ENCODE data around the gene TFF2. TPM values are rescaled to one million over a fixed set of nuclear protein-coding genes. Genes with fewer than 3 reads are reported as not detected.

TFF2 gene
- polyA plus RNA-seq, 1 donor (not counting 4 experiments of a cell fraction or from before 2014, with no cell fraction given): not detected

DNA sequence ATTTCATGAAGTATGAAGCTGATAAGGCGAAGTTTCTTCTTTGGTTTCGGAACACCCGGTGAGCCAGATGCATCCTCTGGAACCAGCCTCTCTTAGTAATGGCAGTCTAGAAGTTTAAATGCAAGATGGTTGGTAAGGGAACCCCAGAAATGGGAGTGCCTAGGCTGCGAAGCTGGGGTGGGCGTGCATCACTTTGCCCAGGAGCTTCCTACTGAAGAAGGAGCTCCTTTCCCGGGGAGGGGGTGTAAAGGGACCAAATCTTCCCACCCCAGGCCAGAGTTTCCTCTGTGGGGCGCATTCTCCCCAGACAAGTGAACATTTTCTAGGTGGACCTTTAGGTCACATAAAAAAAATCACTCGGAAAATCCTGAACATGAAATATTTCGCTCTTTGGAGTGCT is 4.4 kb downstream of the TFF2 start:
- Histone ChIP-seq H3K27me3 (ENCODE audit: control insufficient read depth, extremely low read depth, insufficient read depth, low read length) (no peaks in the 10 kb centered on the region), H2AFZ (ENCODE audit: control insufficient read depth, low read length) (no peak overlapping the region), H3K4me1 (ENCODE audit: control insufficient read depth, extremely low read depth, insufficient read depth, low read length) (no peaks in the 10 kb centered on the region), H3K9me1 (ENCODE audit: control insufficient read depth, extremely low read depth, insufficient read depth, low read length) (no peaks in the 10 kb centered on the region), H3K27ac (ENCODE audit: control insufficient read depth, insufficient read depth, low read length) (no peak overlapping the region), H3K36me3 (ENCODE audit: control insufficient read depth in 2 of 2, extremely low read depth in 1 of 2, insufficient read depth in 2 of 2, low read length in 2 of 2) (no peaks in the 10 kb centered on the region), H3K79me2 (ENCODE audit: control insufficient read depth, insufficient read depth, low read length) (no peaks in the 10 kb centered on the region), H3K4me2 (ENCODE audit: control insufficient read depth, extremely low read depth, insufficient read depth, low read depth, low read length) (no peak overlapping the region), H4K20me1 (ENCODE audit: control insufficient read depth, extremely low read depth, insufficient read depth, low read length) (no peaks in the 10 kb centered on the region), H3K9ac (ENCODE audit: control insufficient read depth, extremely low read depth, insufficient read depth, low read length) (no peak overlapping the region), H3K9me3 (ENCODE audit: control insufficient read depth, low read depth, low read length) (no peaks in the 10 kb centered on the region), H3K4me3 (ENCODE audit: control insufficient read depth in 2 of 3, extremely low read depth in 1 of 3, insufficient read depth in 2 of 3, low read depth in 1 of 3, low read length in 3 of 3) (no peak overlapping the region)
- FAIRE-seq: no peak
- dilution Hi-C loops (cut with MboI; ENCODE audit: extremely low pct_ligation_motif_present, low sequenced_read_pairs): loop anchor here (10.0 kb wide), 1 partner anchor 78 kb away; no protein-coding TSS in a partner anchor
- no peak for DNase-seq (ENCODE audit: low read depth, low spot score)
- TF ChIP-seq, protein P1, sequence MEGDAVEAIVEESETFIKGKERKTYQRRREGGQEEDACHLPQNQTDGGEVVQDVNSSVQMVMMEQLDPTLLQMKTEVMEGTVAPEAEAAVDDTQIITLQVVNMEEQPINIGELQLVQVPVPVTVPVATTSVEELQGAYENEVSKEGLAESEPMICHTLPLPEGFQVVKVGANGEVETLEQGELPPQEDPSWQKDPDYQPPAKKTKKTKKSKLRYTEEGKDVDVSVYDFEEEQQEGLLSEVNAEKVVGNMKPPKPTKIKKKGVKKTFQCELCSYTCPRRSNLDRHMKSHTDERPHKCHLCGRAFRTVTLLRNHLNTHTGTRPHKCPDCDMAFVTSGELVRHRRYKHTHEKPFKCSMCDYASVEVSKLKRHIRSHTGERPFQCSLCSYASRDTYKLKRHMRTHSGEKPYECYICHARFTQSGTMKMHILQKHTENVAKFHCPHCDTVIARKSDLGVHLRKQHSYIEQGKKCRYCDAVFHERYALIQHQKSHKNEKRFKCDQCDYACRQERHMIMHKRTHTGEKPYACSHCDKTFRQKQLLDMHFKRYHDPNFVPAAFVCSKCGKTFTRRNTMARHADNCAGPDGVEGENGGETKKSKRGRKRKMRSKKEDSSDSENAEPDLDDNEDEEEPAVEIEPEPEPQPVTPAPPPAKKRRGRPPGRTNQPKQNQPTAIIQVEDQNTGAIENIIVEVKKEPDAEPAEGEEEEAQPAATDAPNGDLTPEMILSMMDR (optimal IDR thresholded peaks at IDR 0.05 in 1 of 3, IDR thresholded peaks at IDR 0.05 in 1 of 3, conservative IDR thresholded peaks at IDR 0.05 in 1 of 3; ENCODE audit: extremely low read depth in 1 of 3, insufficient read depth in 2 of 3, low read length in 3 of 3): no peak
- TF ChIP-seq EZH2 (IDR thresholded peaks at IDR 0.05; ENCODE audit: low read length): no peak

DNA sequence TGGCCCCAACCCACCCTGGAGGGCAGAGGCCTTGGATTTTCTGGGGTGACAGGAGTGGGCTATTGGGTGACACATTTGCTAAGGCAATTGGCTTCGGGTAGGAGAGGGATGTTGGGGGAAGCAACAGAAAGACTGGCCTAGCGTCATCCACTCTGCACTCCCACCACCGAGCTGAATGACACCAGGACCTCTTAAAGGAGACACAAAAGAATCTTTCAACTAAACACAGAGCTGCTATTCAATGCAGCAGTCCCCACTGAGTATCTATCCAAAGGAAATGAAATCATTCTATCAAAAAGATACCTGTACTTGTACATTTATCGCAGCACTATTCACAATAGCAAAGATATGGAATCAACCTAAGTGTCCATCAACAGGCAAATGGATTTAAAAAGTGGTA is 6.2 kb downstream of the TFF2 start:
- Histone ChIP-seq H3K4me1 (ENCODE audit: control insufficient read depth, extremely low read depth, insufficient read depth, low read length) (no peaks in the 10 kb centered on the region), H3K27ac (ENCODE audit: control insufficient read depth, insufficient read depth, low read length) (no peak overlapping the region), H3K27me3 (ENCODE audit: control insufficient read depth, extremely low read depth, insufficient read depth, low read length) (no peaks in the 10 kb centered on the region), H3K9ac (ENCODE audit: control insufficient read depth, extremely low read depth, insufficient read depth, low read length) (no peak overlapping the region), H3K4me3 (ENCODE audit: control insufficient read depth in 2 of 3, extremely low read depth in 1 of 3, insufficient read depth in 2 of 3, low read depth in 1 of 3, low read length in 3 of 3) (no peak overlapping the region), H4K20me1 (ENCODE audit: control insufficient read depth, extremely low read depth, insufficient read depth, low read length) (no peaks in the 10 kb centered on the region), H2AFZ (ENCODE audit: control insufficient read depth, low read length) (no peak overlapping the region), H3K79me2 (ENCODE audit: control insufficient read depth, insufficient read depth, low read length) (no peaks in the 10 kb centered on the region), H3K9me3 (ENCODE audit: control insufficient read depth, low read depth, low read length) (no peaks in the 10 kb centered on the region), H3K4me2 (ENCODE audit: control insufficient read depth, extremely low read depth, insufficient read depth, low read depth, low read length) (no peak overlapping the region), H3K9me1 (ENCODE audit: control insufficient read depth, extremely low read depth, insufficient read depth, low read length) (no peaks in the 10 kb centered on the region), H3K36me3 (ENCODE audit: control insufficient read depth in 2 of 2, extremely low read depth in 1 of 2, insufficient read depth in 2 of 2, low read length in 2 of 2) (no peaks in the 10 kb centered on the region)
- TF ChIP-seq, protein P1 (optimal IDR thresholded peaks at IDR 0.05 in 1 of 3, IDR thresholded peaks at IDR 0.05 in 1 of 3, conservative IDR thresholded peaks at IDR 0.05 in 1 of 3; ENCODE audit: extremely low read depth in 1 of 3, insufficient read depth in 2 of 3, low read length in 3 of 3): no peak
- TF ChIP-seq EZH2 (IDR thresholded peaks at IDR 0.05; ENCODE audit: low read length): no peak
- dilution Hi-C loops (cut with MboI; ENCODE audit: extremely low pct_ligation_motif_present, low sequenced_read_pairs): loop anchor here (10.0 kb wide), 1 partner anchor 80 kb away; no protein-coding TSS in a partner anchor
- DNase-seq (ENCODE audit: low read depth, low spot score): no peak
- no peak for FAIRE-seq

Measured in keratinocyte (primary cell).